Lower lobe of right lung (tissue), 2 donors: ENCODE results near the gene NADK2. TPM values are rescaled to one million over a fixed set of nuclear protein-coding genes. Genes with fewer than 3 reads are reported as not detected.

Source experiments
- ATAC-seq, 2 donors: fragments of 200-7000 bp; cut with Tn5 transposase; one replicate each; pipeline ENCODE4 v1.9.1; 2020 to 2022; ENCODE audit warnings: mild to moderate bottlenecking in 2 of 2, moderate library complexity in 2 of 2
- DNase-seq: peaks from one replicate; pipeline ENCODE4 v3.0.0-alpha.2; 2020
- H3K27ac ChIP-seq: fragments of 200-600 bp; one replicate; pipeline ENCODE4 v1.8.0; 2022
- H3K27me3 ChIP-seq: fragments of 200-600 bp; one replicate; pipeline ENCODE4 v1.8.0; 2022; ENCODE audit warnings: low read depth
- H3K36me3 ChIP-seq: fragments of 200-600 bp; one replicate; pipeline ENCODE4 v1.8.0; 2022; ENCODE audit warnings: mild to moderate bottlenecking
- H3K4me1 ChIP-seq: fragments of 200-600 bp; one replicate; pipeline ENCODE4 v1.8.0; 2022
- H3K4me3 ChIP-seq: fragments of 200-600 bp; one replicate; pipeline ENCODE4 v1.8.0; 2022; ENCODE audit warnings: mild to moderate bottlenecking
- H3K9me3 ChIP-seq: fragments of 200-600 bp; one replicate; pipeline ENCODE4 v1.8.0; 2022
- CTCF ChIP-seq: fragments of 200-600 bp; IDR thresholded peaks from one replicate; pipeline ENCODE4 v1.8.0; 2022; ENCODE audit warnings: antibody characterized with exemption, mild to moderate bottlenecking
- intact Hi-C: fragments of 100-400 bp; cut with DNase I; formaldehyde crosslinking; loops from one replicate; pipeline ENCODE4 v1.11.0; 2022
- total RNA-seq: library from RNA; stranded (reverse); fragmentation: NEBNext Ultra II Directional; extraction: Animal tissue kit (Norgen Biotek cat#: 25700); gene quantifications from one replicate; pipeline ENCODE4 v1.2.1, GENCODE V29; 2021
- donor health status: DM: no; HTN: yes; CAD: no; lungs with severe emphysema.

Gene NADK2
- total RNA-seq, 1 donor from 2014 or later: 19.1 TPM

- TF ChIP-seq CTCF: no peak
- Histone ChIP-seq H3K4me3 (no peak overlapping the region), H3K9me3 (no peaks in the 10 kb centered on the region), H3K4me1 (no peaks in the 10 kb centered on the region), H3K27me3 (no peaks in the 10 kb centered on the region), H3K27ac (no peak overlapping the region), H3K36me3 (peaks cover 84% of the 10 kb centered on the region)
- intact Hi-C loops: no loop called here
- DNase-seq (no peak), ATAC-seq (no peak)
Observed at GRCh38 chr5:36164461-36164860, 77.3 kb downstream of the NADK2 start.

GRCh38 chr5:36162810-36163486, 78.8 kb downstream of the NADK2 start:
- no peaks in the 10 kb centered on the region for H3K9me3 ChIP-seq
- DNase-seq (no peak), ATAC-seq (no peak)
- TF ChIP-seq CTCF: no peak
- H3K4me3 ChIP-seq: no peak overlapping the region
- peaks cover 81% of the 10 kb centered on the region for H3K36me3 ChIP-seq
- no peaks in the 10 kb centered on the region for H3K27me3 ChIP-seq
- no peak overlapping the region for H3K27ac ChIP-seq
- intact Hi-C loops: no loop called here
- H3K4me1 ChIP-seq: no peaks in the 10 kb centered on the region

- H3K4me1 ChIP-seq: peaks cover 6% of the 10 kb centered on the region
- H3K27ac ChIP-seq: no peak overlapping the region
- intact Hi-C loops: no loop called here
- H3K4me3 ChIP-seq: no peak overlapping the region
- ATAC-seq (no peak), DNase-seq (no peak)
- peaks cover 72% of the 10 kb centered on the region for H3K36me3 ChIP-seq
- no peaks in the 10 kb centered on the region for H3K27me3 ChIP-seq
- no peak for TF ChIP-seq CTCF
- H3K9me3 ChIP-seq: no peaks in the 10 kb centered on the region
Observed at GRCh38 chr5:36161361-36161760, 80.4 kb downstream of the NADK2 start.

GRCh38 chr5:36160617-36161016, 81.1 kb downstream of the NADK2 start:
- Histone ChIP-seq H3K4me3 (no peak overlapping the region), H3K36me3 (peaks cover 71% of the 10 kb centered on the region), H3K27me3 (no peaks in the 10 kb centered on the region), H3K4me1 (peaks cover 8% of the 10 kb centered on the region), H3K27ac (no peak overlapping the region), H3K9me3 (no peaks in the 10 kb centered on the region)
- no peak for TF ChIP-seq CTCF
- intact Hi-C loops: no loop called here
- ATAC-seq (no peak), DNase-seq (no peak)

- intact Hi-C loops: no loop called here
- Histone ChIP-seq H3K9me3 (no peaks in the 10 kb centered on the region), H3K27ac (no peak overlapping the region), H3K27me3 (no peaks in the 10 kb centered on the region), H3K4me1 (peaks cover 17% of the 10 kb centered on the region), H3K36me3 (peaks cover 53% of the 10 kb centered on the region), H3K4me3 (no peak overlapping the region)
- ATAC-seq: no peak
- TF ChIP-seq CTCF: no peak
- DNase-seq: no peak
Observed at GRCh38 chr5:36158144-36158543, 83.6 kb downstream of the NADK2 start.
